HepG2 (cell line): Measurements from ENCODE around the gene FHIT. TPM values are rescaled to one million over a fixed set of nuclear protein-coding genes. Genes with fewer than 3 reads are reported as not detected.

Experiments used
- ATAC-seq: fragments of 200-7000 bp; cut with Tn5 transposase; 3 replicates; pipeline ENCODE4 v1.9.1; 2020; ENCODE audit warnings: mild to moderate bottlenecking, moderate library complexity
- BruUV-seq: library from RNA; stranded (reverse); fragments of 400-500 nt; replicated peaks from 2 replicates; lab custom pipeline; 2021; lab: Mats Ljungman, UMichigan
- CTCF ChIA-PET: fragments of 300-600 bp; formaldehyde crosslinking; extraction: SDS; loops from one replicate; lab custom pipeline; 2021; ENCODE audit warnings: low total read pairs, inconsistent platforms, low intra/inter-chr PET ratio; lab: Yijun Ruan, JAX
- POLR2A ChIA-PET: fragments of 350-600 bp; sonication (Branson Sonifier 250); formaldehyde crosslinking; loops from one replicate; lab custom pipeline; 2020; ENCODE audit warnings: antibody characterized with exemption, inconsistent platforms; lab: Yijun Ruan, JAX
- DNase-seq: peaks from one replicate; pipeline ENCODE4 v3.0.0-alpha.2; 2015; ENCODE audit warnings: low spot score
- FAIRE-seq: peaks from 3 replicates; lab custom pipeline; 2011; peaks lifted over from hg19 to GRCh38; lab: Jason Lieb, UNC
- H2AFZ ChIP-seq: one replicate; pipeline ENCODE4 v1.6.1; 2011; ENCODE audit warnings: low read length, inconsistent platforms
- H3K27ac ChIP-seq: fragments of 300-600 bp; 3 replicates; pipeline ENCODE4 v1.8.0; 2011; ENCODE audit warnings: mixed run types, mild to moderate bottlenecking, mixed read lengths, low read length, inconsistent platforms; ENCODE audit not compliant: insufficient read depth; ENCODE audit errors: extremely low read length
- H3K27me3 ChIP-seq, 2 experiments: fragments of 200-600 bp in 1 of 2; 2 replicates in 1 of 2; 3 replicates in 1 of 2; pipeline versions ENCODE4 v1.6.0 to v1.8.0; 2011; ENCODE audit warnings: low read length in 2 of 2, mild to moderate bottlenecking in 2 of 2, moderate library complexity in 2 of 2, inconsistent platforms in 1 of 2; ENCODE audit not compliant: insufficient read depth in 2 of 2, control insufficient read depth in 1 of 2
- H3K36me3 ChIP-seq, 2 experiments: fragments of 200-600 bp in 1 of 2; replicated peaks in 1 of 2; 2 replicates in 1 of 2; 3 replicates in 1 of 2; pipeline versions ENCODE4 v1.5.1 to v1.8.0; 2011; ENCODE audit warnings: low read length in 2 of 2, inconsistent platforms in 1 of 2; ENCODE audit not compliant: insufficient read depth in 2 of 2, control insufficient read depth in 1 of 2
- H3K4me1 ChIP-seq: 2 replicates; pipeline ENCODE4 v1.5.1; 2012; ENCODE audit warnings: low read length, inconsistent platforms; ENCODE audit not compliant: insufficient read depth
- H3K4me2 ChIP-seq: 2 replicates; pipeline ENCODE4 v1.6.0; 2011; ENCODE audit warnings: low read depth, low read length, inconsistent platforms
- H3K4me3 ChIP-seq, 3 experiments: fragments of 200-600 bp in 1 of 3; sonication (generic), shearing (Covaris generic) in 1 of 3; replicated peaks in 1 of 3; 2 replicates each; pipeline ENCODE4 v1.5.1; 2011 to 2016; ENCODE audit warnings: low read length in 3 of 3, inconsistent platforms in 2 of 3, low read depth in 2 of 3, mild to moderate bottlenecking in 2 of 3, control low read depth in 1 of 3, mixed read lengths in 1 of 3; ENCODE audit not compliant: insufficient read depth in 1 of 3
- H3K79me2 ChIP-seq: one replicate; pipeline ENCODE4 v1.6.1; 2011; ENCODE audit warnings: low read length, inconsistent platforms; ENCODE audit not compliant: insufficient read depth
- H3K9ac ChIP-seq: 2 replicates; pipeline ENCODE4 v1.6.0; 2011; ENCODE audit warnings: mild to moderate bottlenecking, low read depth, low read length, inconsistent platforms; ENCODE audit not compliant: insufficient read depth
- H3K9me3 ChIP-seq: 2 replicates; pipeline ENCODE4 v1.5.1; 2012; ENCODE audit warnings: mild to moderate bottlenecking, low read length
- H4K20me1 ChIP-seq: 2 replicates; pipeline ENCODE4 v1.6.0; 2011; ENCODE audit warnings: inconsistent platforms, mild to moderate bottlenecking, low read length, moderate library complexity; ENCODE audit not compliant: insufficient read depth
- BRD4 ChIP-seq: sonication (generic); formaldehyde crosslinking; IDR thresholded peaks from 2 replicates; pipeline ENCODE4 v1.4.0; 2020; ENCODE audit warnings: missing genetic modification reagents
- FOSL2 ChIP-seq: sonication (generic); formaldehyde crosslinking; IDR thresholded peaks from 2 replicates; pipeline ENCODE4 v1.4.0; 2020; ENCODE audit warnings: missing genetic modification reagents
- GABPA ChIP-seq, 2 experiments: IDR thresholded peaks; 2 replicates each; pipeline ENCODE4 v1.6.1; 2011 to 2016; ENCODE audit warnings: low read depth in 2 of 2, low read length in 1 of 2, missing biosample characterization in 1 of 2, missing genetic modification characterization in 1 of 2
- ISL2 ChIP-seq: sonication (generic); formaldehyde crosslinking; IDR thresholded peaks from 2 replicates; pipeline ENCODE4 v1.5.0; 2020; ENCODE audit warnings: missing genetic modification reagents
- KLF15 ChIP-seq: sonication (generic); formaldehyde crosslinking; IDR thresholded peaks from 2 replicates; pipeline ENCODE4 v1.8.1; 2023; ENCODE audit warnings: borderline replicate concordance, mild to moderate bottlenecking, inconsistent platforms, missing genetic modification reagents, mixed read lengths
- NFRKB ChIP-seq: fragments of 450-650 bp; IDR thresholded peaks from 2 replicates; pipeline ENCODE4 v1.6.1; 2017
- SRF ChIP-seq: IDR thresholded peaks from 2 replicates; pipeline ENCODE4 v1.6.1; 2011; ENCODE audit warnings: mild to moderate bottlenecking, low read depth, low read length, moderate library complexity
- SRSF9 ChIP-seq: fragments of 200-400 bp; formaldehyde crosslinking; IDR thresholded peaks from 2 replicates; pipeline ENCODE4 v1.6.1; 2018; ENCODE audit warnings: borderline replicate concordance, mild to moderate bottlenecking, low read depth, low read length; ENCODE audit not compliant: insufficient read depth, poor library complexity, severe bottlenecking
- TBL1XR1 ChIP-seq: fragments of 150-350 bp; IDR thresholded peaks from 2 replicates; pipeline ENCODE4 v1.6.1; 2014; ENCODE audit warnings: borderline replicate concordance, low read length; ENCODE audit not compliant: partially characterized antibody
- XBP1 ChIP-seq: sonication (generic); formaldehyde crosslinking; IDR thresholded peaks from 2 replicates; pipeline ENCODE4 v1.5.0; 2020; ENCODE audit warnings: missing genetic modification reagents
- ZBTB20 ChIP-seq: sonication (generic); formaldehyde crosslinking; IDR thresholded peaks from 2 replicates; pipeline ENCODE4 v1.8.1; 2023; ENCODE audit warnings: missing genetic modification reagents, low read depth, mild to moderate bottlenecking, borderline replicate concordance
- ZC3H13 ChIP-seq: sonication (generic); formaldehyde crosslinking; IDR thresholded peaks from 2 replicates; pipeline ENCODE4 v1.8.1; 2023; ENCODE audit warnings: mild to moderate bottlenecking, missing genetic modification reagents, moderate library complexity
- ZKSCAN1 ChIP-seq: fragments of 150-350 bp; IDR thresholded peaks from 2 replicates; pipeline ENCODE4 v1.6.1; 2014; ENCODE audit warnings: low read length
- ZNF224 ChIP-seq: sonication (generic); formaldehyde crosslinking; IDR thresholded peaks from 2 replicates; pipeline ENCODE4 v1.5.0; 2020; ENCODE audit warnings: mild to moderate bottlenecking, missing genetic modification reagents
- ZNF251 ChIP-seq: sonication (generic); formaldehyde crosslinking; IDR thresholded peaks from 2 replicates; pipeline ENCODE4 v1.9.0; 2021; ENCODE audit warnings: mild to moderate bottlenecking, missing genetic modification reagents
- ZNF629 ChIP-seq: sonication (generic); formaldehyde crosslinking; conservative IDR thresholded peaks from 2 replicates; pipeline ENCODE4 v1.5.0; 2020; ENCODE audit warnings: missing genetic modification reagents
- WGBS: methylation state at CpG from one replicate; pipeline ENCODE4 v1.1.6; 2017; ENCODE audit warnings: low lambda C conversion rate; 5-methylcytosine and 5-hydroxymethylcytosine counted together
- in situ Hi-C: cut with HindIII; loops from 2 replicates; pipeline ENCODE4 v1.10.0; 2017; ENCODE audit warnings: low pct_unique_long_range_greater_than_20kb; ENCODE audit not compliant: extremely low pct_ligation_motif_present
- intact Hi-C: fragments of 100-400 bp; cut with micrococcal nuclease; formaldehyde crosslinking; loops from one replicate; pipeline ENCODE4 v1.10.0; 2022; ENCODE audit not compliant: unreplicated experiment
- polyA plus RNA-seq, 8 experiments: library from polyadenylated mRNA; depleted of rRNA in 3 of 8; stranded (reverse) in 7 of 8; unstranded in 1 of 8; fragments of >200 nt; fragmentation: Illumina TruSeq in 4 of 8; extraction: Trizol in 4 of 8; gene quantifications; 2 replicates each; pipeline versions ENCODE4 v1.2.1 to v1.2.3, GENCODE V29; 2011 to 2016; ENCODE audit warnings: low read depth in 4 of 8, missing spikeins in 1 of 8, mixed read lengths in 1 of 8; ENCODE audit not compliant: insufficient read depth in 1 of 8
- total RNA-seq, 5 experiments: library from RNA; depleted of rRNA; stranded (reverse); fragments of >200 nt; fragmentation: Illumina TruSeq; extraction: Trizol; gene quantifications; 2 replicates each; pipeline ENCODE4 v1.2.3, GENCODE V29; 2016; ENCODE audit warnings: low read depth in 1 of 5
- TF ChIP-seq, protein P1 (sequence below): sonication (generic); formaldehyde crosslinking; IDR thresholded peaks from 2 replicates; pipeline ENCODE4 v1.5.1; 2020; ENCODE audit warnings: missing genetic modification reagents, mild to moderate bottlenecking, borderline replicate concordance
- TF ChIP-seq, protein P2 (sequence below): sonication (generic); formaldehyde crosslinking; IDR thresholded peaks from 2 replicates; pipeline ENCODE4 v1.8.1; 2023; ENCODE audit warnings: mild to moderate bottlenecking, moderate library complexity, missing genetic modification reagents
- TF ChIP-seq, protein P3 (sequence below): sonication (generic); formaldehyde crosslinking; IDR thresholded peaks from 2 replicates; pipeline ENCODE4 v1.8.1; 2022; ENCODE audit warnings: low read depth, mild to moderate bottlenecking, missing genetic modification reagents
- TF ChIP-seq, protein P4 (sequence below): sonication (generic); formaldehyde crosslinking; IDR thresholded peaks from 2 replicates; pipeline ENCODE4 v1.8.1; 2023; ENCODE audit warnings: mild to moderate bottlenecking, missing genetic modification reagents

Gene FHIT
- total and polyA plus RNA-seq, 2 of the 13 experiments (the other 11 are each of a cell fraction or from before 2014, with no cell fraction given), result 4.0 to 4.6 TPM

DNA sequence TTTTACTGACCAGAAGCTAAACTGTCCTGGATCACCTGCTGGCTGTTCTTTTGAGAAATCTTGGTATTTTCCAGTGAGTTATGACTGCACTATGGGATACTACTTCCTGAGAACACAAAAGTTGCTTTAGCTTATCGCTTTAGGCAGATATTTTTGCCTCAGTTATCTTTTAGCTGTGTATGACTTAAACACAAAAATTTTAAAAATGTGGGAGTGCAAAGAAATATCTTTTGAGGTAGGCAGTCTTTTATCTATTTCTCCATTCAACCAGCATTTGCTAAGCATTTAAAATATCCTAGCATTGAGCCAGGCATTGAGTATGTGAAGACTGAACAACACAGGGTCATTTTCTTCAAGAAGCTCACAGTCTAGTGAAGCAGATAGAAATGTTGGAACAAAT lies 981.9 kb downstream of the FHIT start:
- no TSS peak for BruUV-seq
- POLR2A ChIA-PET, result no interaction called here
- DNase-seq, result no peak

DNA sequence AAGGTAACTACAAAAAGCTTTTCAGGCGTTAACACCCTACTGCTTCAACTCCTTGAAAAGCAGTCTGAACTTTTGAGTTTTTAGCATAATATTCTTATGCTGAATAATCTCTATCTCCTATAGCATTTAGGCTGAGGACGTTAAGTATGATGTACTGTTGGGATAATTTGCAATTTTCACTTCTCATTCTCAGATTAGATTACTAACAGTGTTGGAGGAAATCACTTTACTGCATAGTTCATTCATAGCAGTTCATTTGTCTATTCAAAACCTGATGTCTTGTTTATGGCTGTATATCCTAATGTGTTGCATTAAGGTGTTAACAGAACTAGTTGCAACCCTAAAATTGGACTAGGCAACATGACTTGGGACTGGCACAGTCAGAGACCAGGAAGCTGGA lies 983.1 kb downstream of the FHIT start:
- in situ Hi-C loops, result no loop called here
- 0% methylated on average over 2 of the region's 2 CpGs for WGBS
- no peak overlapping the region for H2AFZ ChIP-seq
- TF ChIP-seq, protein P1, sequence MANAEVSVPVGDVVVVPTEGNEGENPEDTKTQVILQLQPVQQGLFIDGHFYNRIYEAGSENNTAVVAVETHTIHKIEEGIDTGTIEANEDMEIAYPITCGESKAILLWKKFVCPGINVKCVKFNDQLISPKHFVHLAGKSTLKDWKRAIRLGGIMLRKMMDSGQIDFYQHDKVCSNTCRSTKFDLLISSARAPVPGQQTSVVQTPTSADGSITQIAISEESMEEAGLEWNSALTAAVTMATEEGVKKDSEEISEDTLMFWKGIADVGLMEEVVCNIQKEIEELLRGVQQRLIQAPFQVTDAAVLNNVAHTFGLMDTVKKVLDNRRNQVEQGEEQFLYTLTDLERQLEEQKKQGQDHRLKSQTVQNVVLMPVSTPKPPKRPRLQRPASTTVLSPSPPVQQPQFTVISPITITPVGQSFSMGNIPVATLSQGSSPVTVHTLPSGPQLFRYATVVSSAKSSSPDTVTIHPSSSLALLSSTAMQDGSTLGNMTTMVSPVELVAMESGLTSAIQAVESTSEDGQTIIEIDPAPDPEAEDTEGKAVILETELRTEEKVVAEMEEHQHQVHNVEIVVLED (CRISPR knock-in tag), result no peak
- TF ChIP-seq, protein P2, sequence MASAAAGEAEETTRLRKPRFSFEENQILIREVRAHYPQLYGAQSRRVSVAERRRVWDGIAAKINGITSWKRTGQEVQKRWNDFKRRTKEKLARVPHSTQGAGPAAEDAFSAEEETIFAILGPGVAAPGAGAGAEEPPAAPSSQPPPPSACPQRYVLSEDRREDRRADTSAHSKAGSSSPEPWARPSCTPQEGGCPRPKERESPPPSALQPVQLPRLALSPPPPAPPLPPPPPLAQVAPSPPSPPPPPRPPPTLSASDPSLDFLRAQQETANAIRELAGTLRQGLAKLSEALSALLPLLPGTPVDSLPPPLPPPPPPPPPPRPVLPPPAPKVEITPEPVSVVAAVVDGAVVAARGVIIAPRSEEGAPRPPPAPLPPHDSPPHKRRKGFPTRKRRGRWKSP, result no peak
- no peak for TF ChIP-seq FOSL2
- no peak for TF ChIP-seq GABPA (IDR thresholded peaks at IDR 0.05; ENCODE audit: low read depth, low read length)
- no peak for TF ChIP-seq GABPA (CRISPR knock-in tag; IDR thresholded peaks at IDR 0.05; ENCODE audit: low read depth)
- TF ChIP-seq, protein P3, sequence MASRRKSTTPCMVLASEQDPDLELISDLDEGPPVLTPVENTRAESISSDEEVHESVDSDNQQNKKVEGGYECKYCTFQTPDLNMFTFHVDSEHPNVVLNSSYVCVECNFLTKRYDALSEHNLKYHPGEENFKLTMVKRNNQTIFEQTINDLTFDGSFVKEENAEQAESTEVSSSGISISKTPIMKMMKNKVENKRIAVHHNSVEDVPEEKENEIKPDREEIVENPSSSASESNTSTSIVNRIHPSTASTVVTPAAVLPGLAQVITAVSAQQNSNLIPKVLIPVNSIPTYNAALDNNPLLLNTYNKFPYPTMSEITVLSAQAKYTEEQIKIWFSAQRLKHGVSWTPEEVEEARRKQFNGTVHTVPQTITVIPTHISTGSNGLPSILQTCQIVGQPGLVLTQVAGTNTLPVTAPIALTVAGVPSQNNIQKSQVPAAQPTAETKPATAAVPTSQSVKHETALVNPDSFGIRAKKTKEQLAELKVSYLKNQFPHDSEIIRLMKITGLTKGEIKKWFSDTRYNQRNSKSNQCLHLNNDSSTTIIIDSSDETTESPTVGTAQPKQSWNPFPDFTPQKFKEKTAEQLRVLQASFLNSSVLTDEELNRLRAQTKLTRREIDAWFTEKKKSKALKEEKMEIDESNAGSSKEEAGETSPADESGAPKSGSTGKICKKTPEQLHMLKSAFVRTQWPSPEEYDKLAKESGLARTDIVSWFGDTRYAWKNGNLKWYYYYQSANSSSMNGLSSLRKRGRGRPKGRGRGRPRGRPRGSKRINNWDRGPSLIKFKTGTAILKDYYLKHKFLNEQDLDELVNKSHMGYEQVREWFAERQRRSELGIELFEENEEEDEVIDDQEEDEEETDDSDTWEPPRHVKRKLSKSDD (CRISPR knock-in tag), result no peak
- no peak for TF ChIP-seq ISL2 (CRISPR knock-in tag)

More for the DNA sequence above, 981.9 kb downstream of the FHIT start:
- ATAC-seq (no peak), FAIRE-seq (no peak)
- no peak overlapping the region for H3K9ac ChIP-seq
- H3K27me3 ChIP-seq, result no peaks in the 10 kb centered on the region
- CTCF ChIA-PET, result no interaction called here
- no peak overlapping the region for H3K4me2 ChIP-seq
- 88% methylated on average over 1 of the region's 1 CpG for WGBS
- in situ Hi-C loops, result no loop called here
- intact Hi-C loops, result no loop called here
- no peak for TF ChIP-seq XBP1 (CRISPR knock-in tag)
- TF ChIP-seq TBL1XR1, result no peak
- TF ChIP-seq, protein P4, sequence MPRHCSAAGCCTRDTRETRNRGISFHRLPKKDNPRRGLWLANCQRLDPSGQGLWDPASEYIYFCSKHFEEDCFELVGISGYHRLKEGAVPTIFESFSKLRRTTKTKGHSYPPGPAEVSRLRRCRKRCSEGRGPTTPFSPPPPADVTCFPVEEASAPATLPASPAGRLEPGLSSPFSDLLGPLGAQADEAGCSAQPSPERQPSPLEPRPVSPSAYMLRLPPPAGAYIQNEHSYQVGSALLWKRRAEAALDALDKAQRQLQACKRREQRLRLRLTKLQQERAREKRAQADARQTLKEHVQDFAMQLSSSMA (CRISPR knock-in tag), result no peak
- no peak for TF ChIP-seq SRF
- no peak for TF ChIP-seq KLF15
- no peak for TF ChIP-seq NFRKB
- TF ChIP-seq ZKSCAN1, result no peak
- TF ChIP-seq BRD4 (CRISPR knock-in tag), result no peak
- no peak for TF ChIP-seq ZNF224
- no peak for TF ChIP-seq ZC3H13
- no peak for TF ChIP-seq ZBTB20 (CRISPR knock-in tag)
- TF ChIP-seq ZNF251 (CRISPR knock-in tag), result no peak
- TF ChIP-seq SRSF9, result no peak
- no peak for TF ChIP-seq ZNF629 (CRISPR knock-in tag)
- no peaks in the 10 kb centered on the region for H4K20me1 ChIP-seq
- H3K9me3 ChIP-seq, result no peaks in the 10 kb centered on the region
- H3K79me2 ChIP-seq, result no peaks in the 10 kb centered on the region
- no peak overlapping the region for H3K27ac ChIP-seq
- H3K36me3 ChIP-seq, result no peaks in the 10 kb centered on the region
- H3K4me1 ChIP-seq, result no peaks in the 10 kb centered on the region
- no peak overlapping the region for H2AFZ ChIP-seq
- H3K4me3 ChIP-seq, result no peak overlapping the region

More for the DNA sequence above, 983.1 kb downstream of the FHIT start:
- Histone ChIP-seq H3K27ac (no peak overlapping the region), H3K9me3 (no peaks in the 10 kb centered on the region), H3K9ac (no peak overlapping the region), H3K4me1 (no peaks in the 10 kb centered on the region), H3K4me3 (no peak overlapping the region), H3K36me3 (no peaks in the 10 kb centered on the region), H3K4me2 (no peak overlapping the region), H3K79me2 (no peaks in the 10 kb centered on the region), H3K27me3 (no peaks in the 10 kb centered on the region; a peak in 1 of 5 replicates), H4K20me1 (no peaks in the 10 kb centered on the region)
- intact Hi-C loops, result no loop called here
- no TSS peak for BruUV-seq
- FAIRE-seq, result no peak
- DNase-seq, result no peak
- ATAC-seq, result no peak
- ChIA-PET POLR2A (no interaction called here), CTCF (no interaction called here)
